Endothelial cell of umbilical vein (primary cell): Measurements from ENCODE around the gene MAPK9. TPM values are rescaled to one million over a fixed set of nuclear protein-coding genes. Genes with fewer than 3 reads are reported as not detected.

Source experiments
- BruUV-seq: library from RNA; stranded (reverse); fragments of 400-500 nt; replicated peaks from 2 replicates; lab custom pipeline; 2021; lab: Mats Ljungman, UMichigan
- CTCF ChIA-PET: fragments of 300-600, 350-600 bp; sonication (Branson Sonifier 250); formaldehyde crosslinking; loops from one replicate; lab custom pipeline; 2021; ENCODE audit warnings: antibody characterized with exemption, inconsistent platforms; lab: Charles Lee
- POLR2A ChIA-PET: fragments of 300-600, 350-600 bp; sonication (Branson Sonifier 250); formaldehyde crosslinking; loops from one replicate; lab custom pipeline; 2021; ENCODE audit warnings: antibody characterized with exemption, inconsistent platforms; lab: Charles Lee
- DNase-seq: peaks from one replicate; pipeline ENCODE4 v3.0.0-alpha.2; 2011; ENCODE audit warnings: low read depth, low spot score
- FAIRE-seq: peaks from 2 replicates; lab custom pipeline; 2011; peaks lifted over from hg19 to GRCh38; lab: Jason Lieb, UNC
- H2AFZ ChIP-seq: 2 replicates; pipeline ENCODE4 v1.6.0; 2012; ENCODE audit warnings: low read depth, low read length, control low read depth, inconsistent platforms
- H3K27ac ChIP-seq: 2 replicates; pipeline ENCODE4 v1.5.1; 2011; ENCODE audit warnings: low read depth, mild to moderate bottlenecking, control low read depth, low read length, moderate library complexity; ENCODE audit not compliant: insufficient read depth
- H3K27me3 ChIP-seq, 2 experiments: 2 replicates each; pipeline versions ENCODE4 v1.6.0 to v1.6.1; 2011; ENCODE audit warnings: low read length in 2 of 2, mixed read lengths in 1 of 2; ENCODE audit not compliant: control insufficient read depth in 2 of 2, insufficient read depth in 2 of 2
- H3K36me3 ChIP-seq, 2 experiments: 2 replicates in 1 of 2; 3 replicates in 1 of 2; pipeline ENCODE4 v1.5.1; 2011; ENCODE audit warnings: low read length in 2 of 2, mild to moderate bottlenecking in 1 of 2, moderate library complexity in 1 of 2; ENCODE audit not compliant: control insufficient read depth in 2 of 2, insufficient read depth in 2 of 2; ENCODE audit errors: extremely low read depth in 1 of 2
- H3K4me1 ChIP-seq: 3 replicates; pipeline ENCODE4 v1.5.1; 2011; ENCODE audit warnings: mild to moderate bottlenecking, low read length; ENCODE audit not compliant: control insufficient read depth, insufficient read depth; ENCODE audit errors: extremely low read depth
- H3K4me2 ChIP-seq: 2 replicates; pipeline ENCODE4 v1.6.1; 2011; ENCODE audit warnings: low read length, control low read depth, mixed read lengths; ENCODE audit not compliant: insufficient read depth
- H3K4me3 ChIP-seq, 3 experiments: fragments of 200-600 bp in 1 of 3; sonication (generic), shearing (Covaris generic) in 1 of 3; replicated peaks in 1 of 3; 2 replicates each; pipeline ENCODE4 v1.5.1; 2011 to 2016; ENCODE audit warnings: control low read depth in 3 of 3, low read length in 3 of 3, mild to moderate bottlenecking in 2 of 3, inconsistent platforms in 1 of 3, low read depth in 1 of 3, moderate library complexity in 1 of 3; ENCODE audit not compliant: insufficient read depth in 1 of 3
- H3K79me2 ChIP-seq: 2 replicates; pipeline ENCODE4 v1.6.0; 2012; ENCODE audit warnings: low read length, inconsistent platforms; ENCODE audit not compliant: control insufficient read depth, insufficient read depth
- H3K9ac ChIP-seq: replicated peaks from 2 replicates; pipeline ENCODE3; 2011; ENCODE audit warnings: low read length, control low read depth; ENCODE audit not compliant: insufficient read depth; ENCODE audit errors: extremely low read depth
- H3K9me1 ChIP-seq: replicated peaks from 3 replicates; pipeline ENCODE4 v1.6.0; 2011; ENCODE audit warnings: mild to moderate bottlenecking, low read length; ENCODE audit not compliant: control insufficient read depth, insufficient read depth; ENCODE audit errors: extremely low read depth
- H3K9me3 ChIP-seq: replicated peaks from 2 replicates; pipeline ENCODE4 v1.5.1; 2012; ENCODE audit warnings: low read length, inconsistent platforms; ENCODE audit not compliant: control insufficient read depth, insufficient read depth
- H4K20me1 ChIP-seq: replicated peaks from 2 replicates; pipeline ENCODE3; 2011; ENCODE audit warnings: mild to moderate bottlenecking, low read length; ENCODE audit not compliant: control insufficient read depth, insufficient read depth; ENCODE audit errors: extremely low read depth
- EZH2 ChIP-seq: IDR thresholded peaks from 2 replicates; pipeline ENCODE4 v1.6.1; 2012; ENCODE audit warnings: borderline replicate concordance, low read depth, mild to moderate bottlenecking, moderate library complexity, low read length, inconsistent platforms; ENCODE audit not compliant: severe bottlenecking
- FOS ChIP-seq: IDR thresholded peaks from 2 replicates; pipeline ENCODE4 v1.6.1; 2011; ENCODE audit warnings: mild to moderate bottlenecking, low read length, moderate library complexity, borderline replicate concordance; ENCODE audit not compliant: insufficient read depth
- GATA2 ChIP-seq: IDR thresholded peaks from 2 replicates; pipeline ENCODE4 v1.7.0; 2011; ENCODE audit warnings: low read depth, mild to moderate bottlenecking, moderate library complexity, mixed read lengths, low read length; ENCODE audit not compliant: insufficient read length, insufficient read depth
- JUN ChIP-seq: IDR thresholded peaks from 2 replicates; pipeline ENCODE4 v1.6.1; 2011; ENCODE audit warnings: borderline replicate concordance, low read depth; ENCODE audit not compliant: insufficient read length, insufficient read depth
- MYC ChIP-seq: IDR thresholded peaks from one replicate; pipeline ENCODE4 v1.6.1; 2011; ENCODE audit warnings: mild to moderate bottlenecking, low read depth, low read length
- POLR2A ChIP-seq: IDR thresholded peaks from 2 replicates; pipeline ENCODE4 v1.6.1; 2012; ENCODE audit warnings: low read depth, mild to moderate bottlenecking, control low read depth, low read length
- POLR2AphosphoS5 ChIP-seq: IDR thresholded peaks from 2 replicates; pipeline ENCODE4 v1.6.1; 2012; ENCODE audit warnings: low read depth, mild to moderate bottlenecking, control low read depth, low read length, moderate library complexity; ENCODE audit not compliant: insufficient read depth
- dilution Hi-C: fragments of 300-500 bp; cut with MboI; formaldehyde crosslinking; loops from one replicate; pipeline ENCODE4 v1.15.0; 2019; ENCODE audit warnings: low sequenced_read_pairs; ENCODE audit not compliant: extremely low pct_ligation_motif_present
- intact Hi-C: fragments of 100-400 bp; cut with micrococcal nuclease; formaldehyde crosslinking; loops from one replicate; pipeline ENCODE4 v1.10.0; 2022
- polyA plus RNA-seq, 4 experiments: library from polyadenylated mRNA; depleted of rRNA in 3 of 4; stranded (reverse) in 3 of 4; unstranded in 1 of 4; fragments of >200 nt; gene quantifications; 2 replicates each; pipeline versions ENCODE4 v1.2.1 to v1.2.3, GENCODE V29; 2011 to 2012; ENCODE audit warnings: missing spikeins in 1 of 4
- total RNA-seq: library from RNA; stranded (reverse); gene quantifications from 2 replicates; pipeline ENCODE4 v1.2.3, GENCODE V29; 2021
- TF ChIP-seq, protein P1 (sequence below): IDR thresholded peaks from 2 replicates; pipeline ENCODE4 v1.6.1; 2011; ENCODE audit not compliant: insufficient read depth, insufficient read length
- TF ChIP-seq, protein P2 (sequence below), 2 donors: IDR thresholded peaks; 1 replicate in 1 of 2; 2 replicates in 1 of 2; pipeline ENCODE4 v1.5.1; 2011; ENCODE audit warnings: low read length in 2 of 2, mild to moderate bottlenecking in 2 of 2, moderate library complexity in 2 of 2, control low read depth in 1 of 2, inconsistent platforms in 1 of 2, low read depth in 1 of 2; ENCODE audit not compliant: insufficient read depth in 1 of 2; ENCODE audit errors: extremely low read depth in 1 of 2

MAPK9 gene
- total and polyA plus RNA-seq, 2 donors (not counting 3 experiments of a cell fraction or from before 2014, with no cell fraction given) = 24.6 to 34.8 TPM

DNA sequence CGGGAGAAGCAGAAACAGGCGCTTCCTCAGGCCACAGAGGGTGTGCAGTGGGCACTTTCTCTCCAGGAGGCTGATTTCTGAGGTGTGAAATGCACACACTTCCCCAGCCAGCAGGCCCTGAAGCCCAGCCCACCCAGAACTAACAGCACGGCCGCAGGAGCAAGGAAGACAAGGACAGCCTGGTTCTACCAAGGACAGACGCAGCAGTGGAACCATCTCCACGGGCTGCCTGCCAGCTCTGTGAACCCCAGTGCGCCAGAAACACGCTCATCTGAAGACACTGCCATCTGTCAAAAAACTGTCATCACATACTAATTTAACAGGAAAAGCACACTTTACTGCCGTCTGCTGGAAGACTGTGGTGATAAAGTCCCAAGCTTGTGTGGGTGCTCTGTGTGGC is 40.7 kb downstream of the MAPK9 start:
- FAIRE-seq = no peak

More for the DNA sequence above, 40.7 kb downstream of the MAPK9 start:
- dilution Hi-C loops (no loop called here), intact Hi-C loops (no loop called here)
- TF ChIP-seq MYC (no peak), FOS (no peak), POLR2AphosphoS5 (no peak), EZH2 (no peak), GATA2 (no peak), JUN (no peak), POLR2A (no peak)
- TF ChIP-seq, protein P1, sequence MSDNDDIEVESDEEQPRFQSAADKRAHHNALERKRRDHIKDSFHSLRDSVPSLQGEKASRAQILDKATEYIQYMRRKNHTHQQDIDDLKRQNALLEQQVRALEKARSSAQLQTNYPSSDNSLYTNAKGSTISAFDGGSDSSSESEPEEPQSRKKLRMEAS = no peak
- TF ChIP-seq, protein P2, sequence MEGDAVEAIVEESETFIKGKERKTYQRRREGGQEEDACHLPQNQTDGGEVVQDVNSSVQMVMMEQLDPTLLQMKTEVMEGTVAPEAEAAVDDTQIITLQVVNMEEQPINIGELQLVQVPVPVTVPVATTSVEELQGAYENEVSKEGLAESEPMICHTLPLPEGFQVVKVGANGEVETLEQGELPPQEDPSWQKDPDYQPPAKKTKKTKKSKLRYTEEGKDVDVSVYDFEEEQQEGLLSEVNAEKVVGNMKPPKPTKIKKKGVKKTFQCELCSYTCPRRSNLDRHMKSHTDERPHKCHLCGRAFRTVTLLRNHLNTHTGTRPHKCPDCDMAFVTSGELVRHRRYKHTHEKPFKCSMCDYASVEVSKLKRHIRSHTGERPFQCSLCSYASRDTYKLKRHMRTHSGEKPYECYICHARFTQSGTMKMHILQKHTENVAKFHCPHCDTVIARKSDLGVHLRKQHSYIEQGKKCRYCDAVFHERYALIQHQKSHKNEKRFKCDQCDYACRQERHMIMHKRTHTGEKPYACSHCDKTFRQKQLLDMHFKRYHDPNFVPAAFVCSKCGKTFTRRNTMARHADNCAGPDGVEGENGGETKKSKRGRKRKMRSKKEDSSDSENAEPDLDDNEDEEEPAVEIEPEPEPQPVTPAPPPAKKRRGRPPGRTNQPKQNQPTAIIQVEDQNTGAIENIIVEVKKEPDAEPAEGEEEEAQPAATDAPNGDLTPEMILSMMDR (IDR thresholded peaks at IDR 0.05; ENCODE audit: extremely low read depth in 1 of 2, insufficient read depth in 1 of 2, low read depth in 1 of 2, low read length in 2 of 2) = no peak
- Histone ChIP-seq H3K79me2 (no peaks in the 10 kb centered on the region), H3K27me3 (no peaks in the 10 kb centered on the region), H3K9me3 (peaks cover 2% of the 10 kb centered on the region), H4K20me1 (no peaks in the 10 kb centered on the region), H3K4me2 (no peak overlapping the region), H3K36me3 (peaks cover 2% of the 10 kb centered on the region in 2 experiments), H3K9ac (no peak overlapping the region), H3K4me3 (no peak overlapping the region), H3K27ac (no peak overlapping the region), H3K9me1 (no peaks in the 10 kb centered on the region), H3K4me1 (no peaks in the 10 kb centered on the region), H2AFZ (no peak overlapping the region)
- ChIA-PET CTCF (no interaction called here), POLR2A (no interaction called here)
- DNase-seq = no peak
- no TSS peak for BruUV-seq
